ENCODE data around the gene FBXO3. TPM values are rescaled to one million over a fixed set of nuclear protein-coding genes. Genes with fewer than 3 reads are reported as not detected.

The FBXO3 gene
- total RNA-seq, 1 donor from 2014 or later: 28.7 TPM

DNA sequence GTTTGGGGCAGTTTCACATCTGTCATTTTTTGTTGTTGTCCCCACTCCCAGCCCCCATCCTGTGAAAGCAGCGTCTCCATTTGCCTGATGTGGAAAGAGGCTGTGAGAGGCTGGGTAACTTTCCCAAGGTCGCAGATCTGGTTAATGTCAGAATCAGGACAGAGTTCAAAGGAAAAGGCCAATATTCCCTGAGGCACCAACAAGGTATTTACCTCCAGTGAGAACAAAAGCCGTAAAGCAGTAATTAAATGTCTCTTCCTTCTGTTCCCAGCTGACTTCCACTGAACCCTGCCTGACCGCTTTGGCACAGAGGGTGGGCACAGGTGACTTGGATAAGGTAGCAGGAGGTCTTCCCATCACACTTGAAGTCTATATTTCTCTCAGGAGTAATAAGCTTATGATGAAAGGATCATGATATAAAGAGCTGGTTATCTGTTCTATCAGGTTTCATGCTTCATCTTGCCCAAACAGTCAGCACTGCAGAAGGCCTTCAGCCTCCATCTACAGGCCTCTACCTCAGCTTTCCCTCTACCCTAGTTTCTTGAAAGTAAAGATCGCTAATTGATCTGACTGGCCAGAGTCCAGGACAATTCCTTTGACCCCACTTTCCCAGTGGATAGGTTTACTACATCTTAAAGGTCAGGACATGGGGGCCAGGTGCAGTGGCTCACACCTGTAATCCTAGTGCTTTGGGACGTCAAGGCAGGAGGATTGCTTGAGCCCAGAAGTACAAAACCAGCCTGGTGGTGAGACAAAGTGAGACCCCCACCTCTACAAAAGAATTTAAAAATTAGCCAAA is 83.1 kb downstream of the FBXO3 start:
- DNase-seq (ENCODE audit: low spot score in 2 of 2, unreplicated experiment in 2 of 2): no peak

More for the DNA sequence above, 83.1 kb downstream of the FBXO3 start:
- no peak for TF ChIP-seq CTCF (IDR thresholded peaks at IDR 0.05; ENCODE audit: unreplicated experiment)
- peak overlapping the region; percentile 68 for H3K27ac Mint-ChIP-seq
- H3K9me3 Mint-ChIP-seq: no peaks in the 10 kb centered on the region
- no peaks in the 10 kb centered on the region for H3K36me3 Mint-ChIP-seq
- no peak overlapping the region for H3K4me3 Mint-ChIP-seq
- H3K27me3 Mint-ChIP-seq (ENCODE audit: low read depth): peaks cover 3% of the 10 kb centered on the region
- H3K4me1 Mint-ChIP-seq: peaks cover 32% of the 10 kb centered on the region

Other genes with a start within 250 kb of the FBXO3 start
- 0.57 to 0.65 TPM in 2 of 3 replicates, not detected in the other for gene C11orf91, start 73.7 kb downstream of the FBXO3 start, total RNA-seq
- gene CD59, start 38.1 kb downstream of the FBXO3 start, total RNA-seq: 162 to 176 TPM (median 171 TPM) in 3 replicates
- gene LMO2, start 117.6 kb upstream of the FBXO3 start, total RNA-seq: 2.9 to 4.5 TPM (median 3.9 TPM) in 3 replicates